ENCODE data around the gene ATG16L2. TPM values are rescaled to one million over a fixed set of nuclear protein-coding genes. Genes with fewer than 3 reads are reported as not detected.
"Not testable (repeated sequence)": the region's sequence is repeated elsewhere in the genome, so short reads cannot be mapped to it uniquely, and the experiment has no call there.

ATG16L2 gene
- total and polyA plus RNA-seq, 7 donors = 4.6 to 47.7 (median 17.5) TPM

DNA sequence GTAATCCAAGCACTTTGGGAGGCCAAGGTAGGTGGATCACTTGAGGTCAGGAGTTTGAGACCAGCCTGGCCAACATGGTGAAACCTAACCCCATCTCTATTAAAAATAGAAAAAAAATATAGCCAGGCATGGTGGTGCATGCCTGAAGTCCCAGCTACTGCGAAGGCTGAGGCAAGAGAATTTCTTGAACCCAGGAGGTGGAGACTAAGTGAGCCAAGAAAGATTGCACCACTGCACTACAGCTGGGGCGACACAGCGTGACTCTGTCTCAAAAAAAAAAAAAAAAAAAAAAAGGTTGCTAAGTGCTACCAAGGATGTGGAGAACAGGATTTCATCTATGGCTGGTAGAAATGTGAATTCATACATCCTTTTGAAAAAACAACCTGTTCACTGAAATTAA lies 36.6 kb downstream of the ATG16L2 start:
- no peaks in the 10 kb centered on the region for H3K27me3 ChIP-seq
- peaks cover 0 to 6% (median 0%) of the 10 kb centered on the region in 4 donors for H3K36me3 ChIP-seq
- peaks cover 0 to 4% (median 2%) of the 10 kb centered on the region in 4 donors for H3K4me1 ChIP-seq
- 88 to 90% methylated on average over 3 of the region's 3 CpGs for WGBS, 2 donors
- no peak for DNase-seq
- TF ChIP-seq EP300 (IDR thresholded peaks at IDR 0.05) (no peak), POLR2A (IDR thresholded peaks at IDR 0.05) (no peak), POLR2AphosphoS5 (IDR thresholded peaks at IDR 0.05) (no peak)
- TF ChIP-seq, protein P1, sequence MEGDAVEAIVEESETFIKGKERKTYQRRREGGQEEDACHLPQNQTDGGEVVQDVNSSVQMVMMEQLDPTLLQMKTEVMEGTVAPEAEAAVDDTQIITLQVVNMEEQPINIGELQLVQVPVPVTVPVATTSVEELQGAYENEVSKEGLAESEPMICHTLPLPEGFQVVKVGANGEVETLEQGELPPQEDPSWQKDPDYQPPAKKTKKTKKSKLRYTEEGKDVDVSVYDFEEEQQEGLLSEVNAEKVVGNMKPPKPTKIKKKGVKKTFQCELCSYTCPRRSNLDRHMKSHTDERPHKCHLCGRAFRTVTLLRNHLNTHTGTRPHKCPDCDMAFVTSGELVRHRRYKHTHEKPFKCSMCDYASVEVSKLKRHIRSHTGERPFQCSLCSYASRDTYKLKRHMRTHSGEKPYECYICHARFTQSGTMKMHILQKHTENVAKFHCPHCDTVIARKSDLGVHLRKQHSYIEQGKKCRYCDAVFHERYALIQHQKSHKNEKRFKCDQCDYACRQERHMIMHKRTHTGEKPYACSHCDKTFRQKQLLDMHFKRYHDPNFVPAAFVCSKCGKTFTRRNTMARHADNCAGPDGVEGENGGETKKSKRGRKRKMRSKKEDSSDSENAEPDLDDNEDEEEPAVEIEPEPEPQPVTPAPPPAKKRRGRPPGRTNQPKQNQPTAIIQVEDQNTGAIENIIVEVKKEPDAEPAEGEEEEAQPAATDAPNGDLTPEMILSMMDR (IDR thresholded peaks at IDR 0.05) = no peak
- no peak overlapping the region for H3K4me3 ChIP-seq
- intact Hi-C loops (cut with DNase I) = no loop called here
- no peaks in the 10 kb centered on the region for H3K9me3 ChIP-seq
- H3K27ac ChIP-seq = no peak overlapping the region

DNA sequence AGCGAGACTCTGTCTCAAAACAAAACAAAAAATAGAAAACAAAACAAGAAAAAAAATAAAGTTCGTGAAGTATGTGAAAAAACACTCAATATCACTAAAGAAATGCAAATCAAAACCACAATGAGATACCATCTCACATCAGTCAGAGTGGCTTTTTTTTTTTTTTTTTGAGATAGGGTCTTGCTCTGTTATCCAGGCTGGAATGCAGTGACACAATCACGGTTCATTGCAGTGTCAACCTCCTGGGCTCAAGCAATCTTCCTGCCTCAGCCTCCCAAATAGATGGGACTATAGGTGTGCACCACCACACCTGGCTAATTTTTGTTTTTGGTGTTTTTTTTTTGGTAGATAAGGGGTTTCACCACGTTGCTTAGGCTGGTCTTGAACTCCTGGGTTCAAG lies 37.5 kb downstream of the ATG16L2 start:
- H3K27me3 ChIP-seq = no peaks in the 10 kb centered on the region
- H3K36me3 ChIP-seq = peaks cover 0 to 6% (median 0%) of the 10 kb centered on the region in 4 donors
- no peaks in the 10 kb centered on the region for H3K9me3 ChIP-seq
- 85 to 91% methylated on average over 4 of the region's 4 CpGs for WGBS, 2 donors
- H3K27ac ChIP-seq = no peak overlapping the region
- peaks cover 0 to 13% (median 11%) of the 10 kb centered on the region in 4 donors for H3K4me1 ChIP-seq
- TF ChIP-seq POLR2AphosphoS5 (IDR thresholded peaks at IDR 0.05) (no peak), POLR2A (IDR thresholded peaks at IDR 0.05) (no peak), EP300 (IDR thresholded peaks at IDR 0.05) (no peak)
- TF ChIP-seq, protein P1 (IDR thresholded peaks at IDR 0.05) = no peak
- intact Hi-C loops (cut with DNase I) = no loop called here
- DNase-seq = no peak
- no peak overlapping the region for H3K4me3 ChIP-seq

DNA sequence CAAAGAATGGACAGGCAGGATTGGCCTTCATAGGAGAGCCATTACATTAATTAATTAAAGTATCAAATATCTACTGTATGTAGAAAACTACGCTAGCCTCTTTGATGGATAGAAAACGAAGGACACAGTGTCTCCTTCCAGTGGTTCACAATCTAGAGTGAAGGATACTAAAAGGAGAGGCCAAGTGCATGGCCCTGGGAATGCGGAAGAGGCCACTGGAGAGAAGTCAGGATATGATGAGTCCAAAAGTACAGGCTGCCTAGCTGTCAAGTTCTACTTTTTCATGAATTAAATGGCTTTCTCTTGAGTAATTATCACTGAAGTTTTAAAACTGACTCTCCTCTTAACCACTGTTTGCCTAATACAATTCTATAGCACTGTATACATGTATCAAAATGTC lies 41.9 kb downstream of the ATG16L2 start:
- intact Hi-C loops (cut with DNase I) = no loop called here
- no peak overlapping the region for H3K4me3 ChIP-seq
- DNase-seq = no peak
- H3K9me3 ChIP-seq = no peaks in the 10 kb centered on the region
- WGBS, 2 donors = 90% methylated on average over 3 of the region's 3 CpGs
- TF ChIP-seq, protein P1 (IDR thresholded peaks at IDR 0.05) = no peak
- TF ChIP-seq POLR2AphosphoS5 (IDR thresholded peaks at IDR 0.05) = no peak
- H3K27ac ChIP-seq = peak overlapping the region in 3 of 4 donors; percentile 2 to 56 (median 36)
- H3K36me3 ChIP-seq = no peaks in the 10 kb centered on the region
- peaks cover 0 to 25% (median 18%) of the 10 kb centered on the region in 4 donors for H3K4me1 ChIP-seq
- H3K27me3 ChIP-seq = no peaks in the 10 kb centered on the region

DNA sequence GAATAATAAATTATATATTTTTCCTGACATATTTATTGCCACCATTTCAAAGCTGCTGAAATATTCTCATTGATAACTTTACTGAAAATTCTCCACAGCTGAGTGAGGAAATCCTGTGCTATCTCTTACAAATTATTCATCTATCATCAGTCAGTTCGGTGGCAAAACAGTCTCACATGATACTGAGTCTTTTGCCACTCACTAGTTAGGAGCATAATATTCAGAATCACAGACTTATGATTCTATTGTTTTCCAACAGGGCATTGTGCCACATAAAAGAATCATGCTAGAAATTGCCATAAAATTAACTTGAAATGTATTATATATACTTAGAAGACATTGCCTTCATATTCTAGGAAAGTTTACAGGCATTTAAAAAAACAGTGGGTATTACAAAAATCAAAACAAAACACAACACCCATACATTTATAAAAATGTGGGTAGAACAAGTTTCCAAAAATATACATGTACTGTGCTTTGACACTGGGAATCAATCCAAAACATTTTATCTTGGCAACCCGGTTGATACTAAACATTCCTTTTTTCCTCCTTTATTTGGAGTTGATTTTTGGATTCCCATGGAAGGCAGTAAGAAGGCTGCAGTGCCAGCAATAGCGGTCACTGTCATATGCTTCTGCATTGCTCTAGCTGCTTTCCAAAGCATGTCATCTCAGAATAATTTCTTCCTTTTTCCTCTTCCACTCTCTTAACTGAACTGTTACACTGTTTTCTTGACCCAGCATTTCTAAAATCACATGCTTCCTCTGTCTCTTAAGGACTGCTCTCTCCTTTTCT lies 42.5 kb downstream of the ATG16L2 start:
- H3K36me3 ChIP-seq = no peaks in the 10 kb centered on the region
- H3K4me3 ChIP-seq = no peak overlapping the region
- TF ChIP-seq POLR2A (IDR thresholded peaks at IDR 0.05) (no peak), POLR2AphosphoS5 (IDR thresholded peaks at IDR 0.05) (peak in 1 of 4 donors; percentile 10)
- TF ChIP-seq, protein P1 (IDR thresholded peaks at IDR 0.05) = no peak
- 29 to 39% methylated on average over 3 of the region's 3 CpGs for WGBS, 2 donors
- no peak for DNase-seq
- intact Hi-C loops (cut with DNase I) = no loop called here
- H3K4me1 ChIP-seq = peaks cover 0 to 25% (median 18%) of the 10 kb centered on the region in 4 donors
- peak overlapping the region; percentile 23 to 56 (median 33) for H3K27ac ChIP-seq
- H3K9me3 ChIP-seq = no peaks in the 10 kb centered on the region
- H3K27me3 ChIP-seq = no peaks in the 10 kb centered on the region

DNA sequence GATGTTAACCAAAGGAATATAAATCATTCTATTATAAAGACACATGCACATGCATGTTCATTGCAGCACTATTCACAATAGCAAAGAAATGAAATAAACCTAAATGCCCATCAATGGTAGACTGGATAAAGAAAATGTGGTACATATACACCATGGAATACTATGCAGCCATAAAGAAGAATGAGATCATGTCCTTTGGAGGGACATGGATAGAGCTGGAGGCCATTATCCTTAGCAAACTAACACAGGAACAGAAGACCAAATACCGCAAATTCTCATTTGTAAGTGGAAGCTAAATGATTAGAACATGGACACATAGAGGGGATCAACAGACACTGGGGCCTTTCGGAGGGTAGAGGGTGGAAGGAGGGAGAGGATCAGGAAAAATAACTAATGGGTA lies 44.1 kb downstream of the ATG16L2 start:
- H3K4me3 ChIP-seq; DNase-seq; H3K9me3 ChIP-seq; H3K27ac ChIP-seq; H3K36me3 ChIP-seq; H3K27me3 ChIP-seq; intact Hi-C loops (cut with DNase I): not testable (repeated sequence)
- H3K4me1 ChIP-seq = peaks cover 0 to 25% (median 18%) of the 10 kb centered on the region in 4 donors
- 97 to 100% methylated on average over 2 of the region's 2 CpGs for WGBS, 2 donors
